Transverse colon (tissue), 4 donors: Measurements from ENCODE around the gene VEPH1. TPM values are rescaled to one million over a fixed set of nuclear protein-coding genes. Genes with fewer than 3 reads are reported as not detected.

Source experiments
- DNase-seq: peaks from one replicate; pipeline ENCODE4 v3.0.0-alpha.2; 2019
- H3K27ac ChIP-seq, 4 donors: fragments of 200-600 bp; sonication (generic); 2 replicates each; pipeline ENCODE4 v1.5.1; 2016 to 2018; ENCODE audit warnings: inconsistent platforms in 4 of 4
- H3K27me3 ChIP-seq: fragments of 200-600 bp; sonication (generic); 2 replicates; pipeline ENCODE4 v1.5.1; 2017; ENCODE audit warnings: inconsistent platforms
- H3K36me3 ChIP-seq, 4 donors: fragments of 200-600 bp; sonication (generic); 2 replicates each; pipeline ENCODE4 v1.5.1; 2017 to 2019; ENCODE audit warnings: inconsistent platforms in 4 of 4
- H3K4me1 ChIP-seq, 4 donors: fragments of 200-600 bp; sonication (generic); 2 replicates each; pipeline ENCODE4 v1.5.1; 2017 to 2020; ENCODE audit warnings: inconsistent platforms in 4 of 4
- H3K4me3 ChIP-seq, 4 donors: fragments of 200-600 bp; sonication (generic); 1 replicate in 1 of 4; 2 replicates in 3 of 4; pipeline versions ENCODE4 v1.5.1 to v1.6.1; 2017 to 2019; ENCODE audit warnings: inconsistent platforms in 4 of 4
- H3K9me3 ChIP-seq, 2 donors: fragments of 200-600 bp; sonication (generic); 2 replicates each; pipeline ENCODE4 v1.5.1; 2017 to 2019; ENCODE audit warnings: inconsistent platforms in 2 of 2
- CTCF ChIP-seq, 5 experiments: fragments of 200-600 bp in 3 of 5; fragments of 450-650 bp in 2 of 5; sonication (generic) in 3 of 5; IDR thresholded peaks; 1 replicate in 2 of 5; 2 replicates in 3 of 5; pipeline ENCODE4 v1.5.1; 2016 to 2017; ENCODE audit warnings: antibody characterized with exemption in 5 of 5, inconsistent platforms in 3 of 5, mild to moderate bottlenecking in 2 of 5, moderate library complexity in 1 of 5
- EP300 ChIP-seq: sonication (generic); formaldehyde crosslinking; IDR thresholded peaks from one replicate; pipeline ENCODE4 v1.6.1; 2017; ENCODE audit warnings: antibody characterized with exemption, low read depth
- POLR2A ChIP-seq: fragments of 450-650 bp; IDR thresholded peaks from one replicate; pipeline ENCODE4 v1.6.1; 2016; ENCODE audit warnings: antibody characterized with exemption, mild to moderate bottlenecking, moderate library complexity
- POLR2AphosphoS5 ChIP-seq, 3 donors: sonication (generic); formaldehyde crosslinking; IDR thresholded peaks; one replicate each; pipeline ENCODE4 v1.6.1; 2016; ENCODE audit warnings: antibody characterized with exemption in 3 of 3
- whole genome bisulfite sequencing, 2 donors: methylation state at CpG; one replicate each; pipeline ENCODE4 v1.1.5; 2018; ENCODE audit warnings: low coverage in 1 of 2; 5-methylcytosine and 5-hydroxymethylcytosine counted together
- in situ Hi-C, 4 donors: fragments of 200-750 bp; cut with MboI; loops; one replicate each; pipeline versions ENCODE4 v1.15.0 to v1.15.1; 2017; ENCODE audit warnings: low sequenced_read_pairs in 3 of 4, low pct_ligation_motif_present in 1 of 4, low pct_unique_long_range_greater_than_20kb in 1 of 4
- intact Hi-C: fragments of 100-400 bp; cut with DNase I; formaldehyde crosslinking; loops from one replicate; pipeline ENCODE4 v1.15.1; 2023; ENCODE audit warnings: low total_unique reads
- total RNA-seq, 4 donors: library from RNA; depleted of rRNA; stranded (reverse); fragments of >200 nt; gene quantifications; one replicate each; pipeline ENCODE4 v1.1.0, GENCODE V29; 2016

VEPH1 gene
- total RNA-seq, 4 donors from 2014 or later: 0.20 to 4.1 (median 0.90) TPM

GRCh38 chr3:157335233-157336076 is 167.8 kb downstream of the VEPH1 start:
- Histone ChIP-seq H3K36me3 (no peaks in the 10 kb centered on the region), H3K27ac (no peak overlapping the region), H3K4me1 (no peaks in the 10 kb centered on the region), H3K4me3 (no peak overlapping the region), H3K27me3 (no peaks in the 10 kb centered on the region), H3K9me3 (no peaks in the 10 kb centered on the region)
- whole genome bisulfite sequencing, 2 donors: 66 to 71% methylated on average over 3 to 7 of the region's 7 CpGs
- no peak for DNase-seq
- TF ChIP-seq POLR2A (no peak), EP300 (no peak), POLR2AphosphoS5 (IDR thresholded peaks at IDR 0.05) (no peak), CTCF (IDR thresholded peaks at IDR 0.05) (no peak)
- intact Hi-C loops: no loop called here
- in situ Hi-C loops: no loop called here

GRCh38 chr3:157333551-157333991 is 169.6 kb downstream of the VEPH1 start:
- no peak for TF ChIP-seq POLR2AphosphoS5 (IDR thresholded peaks at IDR 0.05)
- no peak for TF ChIP-seq CTCF (IDR thresholded peaks at IDR 0.05)
- no peak for TF ChIP-seq POLR2A
- TF ChIP-seq EP300: no peak
- DNase-seq: no peak
- H3K27ac ChIP-seq: no peak overlapping the region
- H3K27me3 ChIP-seq: no peaks in the 10 kb centered on the region
- H3K4me3 ChIP-seq: no peak overlapping the region
- in situ Hi-C loops: no loop called here
- H3K4me1 ChIP-seq: no peaks in the 10 kb centered on the region
- no peaks in the 10 kb centered on the region for H3K36me3 ChIP-seq
- H3K9me3 ChIP-seq: no peaks in the 10 kb centered on the region
- WGBS, 2 donors: 67 to 90% methylated on average over 1 to 2 of the region's 2 CpGs
- intact Hi-C loops: no loop called here

- in situ Hi-C loops (no loop called here), intact Hi-C loops (no loop called here)
- no peaks in the 10 kb centered on the region for H3K9me3 ChIP-seq
- TF ChIP-seq CTCF (IDR thresholded peaks at IDR 0.05) (no peak), POLR2A (no peak)
- no peaks in the 10 kb centered on the region for H3K27me3 ChIP-seq
- H3K4me1 ChIP-seq: no peaks in the 10 kb centered on the region
- no peak overlapping the region for H3K4me3 ChIP-seq
- WGBS, 2 donors: 86 to 92% methylated on average over 1 of the region's 1 CpG
- no peak overlapping the region for H3K27ac ChIP-seq
- H3K36me3 ChIP-seq: no peaks in the 10 kb centered on the region
- DNase-seq: no peak
Observed at GRCh38 chr3:157330206-157330605, 173.0 kb downstream of the VEPH1 start.

- DNase-seq: no peak
- Histone ChIP-seq H3K4me1 (no peaks in the 10 kb centered on the region), H3K27ac (no peak overlapping the region), H3K36me3 (no peaks in the 10 kb centered on the region), H3K4me3 (no peak overlapping the region), H3K9me3 (no peaks in the 10 kb centered on the region), H3K27me3 (no peaks in the 10 kb centered on the region)
- intact Hi-C loops (loop anchor here (5.0 kb wide), 1 partner anchor 1362 kb away; no protein-coding TSS in a partner anchor), in situ Hi-C loops (no loop called here)
- no peak for TF ChIP-seq POLR2AphosphoS5 (IDR thresholded peaks at IDR 0.05)
- no peak for TF ChIP-seq POLR2A
- TF ChIP-seq EP300: no peak
- no peak for TF ChIP-seq CTCF (IDR thresholded peaks at IDR 0.05)
- WGBS, 2 donors: 69 to 77% methylated on average over 2 of the region's 2 CpGs
Observed at GRCh38 chr3:157329551-157329950, 173.7 kb downstream of the VEPH1 start.
